Adrenal gland (tissue), 12 donors: ENCODE results near the gene ATP13A2. TPM values are rescaled to one million over a fixed set of nuclear protein-coding genes. Genes with fewer than 3 reads are reported as not detected.
"Not testable (repeated sequence)": the region's sequence is repeated elsewhere in the genome, so short reads cannot be mapped to it uniquely, and the experiment has no call there.

Experiments used
- DNase-seq, 7 donors: peaks; one replicate each; pipeline ENCODE4 v3.0.0-alpha.2; 2019 to 2020
- H3K27ac ChIP-seq, 5 donors: fragments of 200-600 bp; sonication (generic) in 4 of 5; 1 replicate in 3 of 5; 2 replicates in 2 of 5; pipeline versions ENCODE4 v1.5.1 to v1.8.0; 2016 to 2020; ENCODE audit warnings: mild to moderate bottlenecking in 1 of 5
- H3K27me3 ChIP-seq: fragments of 200-600 bp; 2 replicates; pipeline ENCODE4 v1.8.0; 2021
- H3K36me3 ChIP-seq, 2 donors: fragments of 200-600 bp; replicated peaks in 1 of 2; 1 replicate in 1 of 2; 2 replicates in 1 of 2; pipeline versions ENCODE4 v1.5.1 to v1.8.0; 2018 to 2022
- H3K4me1 ChIP-seq, 2 donors: fragments of 200-600 bp; replicated peaks in 1 of 2; 1 replicate in 1 of 2; 2 replicates in 1 of 2; pipeline versions ENCODE4 v1.5.1 to v1.8.0; 2018 to 2021
- H3K4me3 ChIP-seq, 4 donors: fragments of 200-600 bp; sonication (generic) in 3 of 4; one replicate each; pipeline ENCODE4 v1.5.1; 2016 to 2018
- H3K9me3 ChIP-seq, 3 donors: fragments of 200-600 bp; sonication (generic) in 1 of 3; replicated peaks in 1 of 3; 1 replicate in 2 of 3; 2 replicates in 1 of 3; pipeline versions ENCODE4 v1.5.1 to v1.8.0; 2016 to 2021
- CTCF ChIP-seq, 6 experiments: fragments of 450-650 bp in 4 of 6; fragments of 200-600 bp in 2 of 6; sonication (generic) in 1 of 6; IDR thresholded peaks; 1 replicate in 5 of 6; 2 replicates in 1 of 6; pipeline versions ENCODE4 v1.5.1 to v1.8.0; 2016 to 2021; ENCODE audit warnings: antibody characterized with exemption in 6 of 6, mild to moderate bottlenecking in 2 of 6, moderate library complexity in 1 of 6
- POLR2A ChIP-seq, 2 donors: fragments of 450-650 bp; IDR thresholded peaks; one replicate each; pipeline ENCODE4 v1.6.1; 2017; ENCODE audit warnings: antibody characterized with exemption in 2 of 2, mild to moderate bottlenecking in 2 of 2, moderate library complexity in 1 of 2
- WGBS, 4 donors: extraction: QIAGEN DNeasy Blood & Tissue Kit in 2 of 4; methylation state at CpG; one replicate each; pipeline versions ENCODE4 v1.1.5 to v1.1.7; 2013 to 2017; 5-methylcytosine and 5-hydroxymethylcytosine counted together
- intact Hi-C, 2 donors: fragments of 100-400 bp; cut with DNase I; formaldehyde crosslinking; loops; one replicate each; pipeline versions ENCODE4 v1.14.1 to v1.15.0; 2022 to 2023
- polyA plus RNA-seq, 3 donors: library from polyadenylated mRNA; stranded (reverse); fragments of 200-250 nt in 2 of 3; fragments of 350-450 nt in 1 of 3; fragmentation: Illumina TruSeq in 1 of 3; extraction: RNeasy Lipid Tissue Mini Kit (QIAGEN cat#74804) in 1 of 3; gene quantifications; one replicate each; pipeline ENCODE4 v1.2.3, GENCODE V29; 2013 to 2014
- total RNA-seq, 9 donors: library from RNA; depleted of rRNA in 4 of 9; stranded (reverse); fragments of >200 nt in 4 of 9; fragments of 120-200 nt in 1 of 9; fragmentation: NEBNext Ultra II Directional in 1 of 9; extraction: Animal tissue kit (Norgen Biotek cat#: 25700) in 1 of 9; gene quantifications; one replicate each; pipeline versions ENCODE4 v1.1.0 to v1.2.4, GENCODE V29; 2013 to 2023
- donor health status: healthy with polysubstance abuse.
- donor health status: Bipolar disorder and iron deficiency.
- donor health status: DM: yes; HTN: yes; CAD: no.
- donor health status: DM: no; HTN: no; CAD: no.
- donor health status: DM: no; HTN: no; CAD: no.
- donor health status: DM: yes; HTN: yes; CAD: no.

The ATP13A2 gene
- total and polyA plus RNA-seq, 12 donors: 6.0 to 82.4 (median 40.0) TPM

GRCh38 chr1:16955186-16955585 lies 56.5 kb downstream of the ATP13A2 start:
- intact Hi-C loops: loop anchor here (5.0 kb wide), 2 partner anchors 87 to 97 kb away; partner anchors contain the start of gene SDHB (in 1 of the 2)
- no peak overlapping the region for H3K27ac ChIP-seq
- H3K4me3 ChIP-seq: no peak overlapping the region
- H3K27me3 ChIP-seq: no peaks in the 10 kb centered on the region
- H3K36me3 ChIP-seq: peaks cover 0 to 20% of the 10 kb centered on the region in 2 donors
- 92 to 97% (median 95%) methylated on average over 16 to 25 of the region's 25 CpGs for WGBS, 4 donors
- H3K4me1 ChIP-seq: peaks cover 0 to 1% of the 10 kb centered on the region in 2 donors
- no peaks in the 10 kb centered on the region for H3K9me3 ChIP-seq
- no peak for TF ChIP-seq POLR2A (IDR thresholded peaks at IDR 0.05)
- no peak for TF ChIP-seq CTCF (IDR thresholded peaks at IDR 0.05)
- DNase-seq: no peak

GRCh38 chr1:16954579-16954978 lies 57.1 kb downstream of the ATP13A2 start:
- no peak for TF ChIP-seq CTCF (IDR thresholded peaks at IDR 0.05)
- TF ChIP-seq POLR2A (IDR thresholded peaks at IDR 0.05): no peak
- no peaks in the 10 kb centered on the region for H3K9me3 ChIP-seq
- intact Hi-C loops: no loop called here
- no peaks in the 10 kb centered on the region for H3K27me3 ChIP-seq
- no peak overlapping the region for H3K4me3 ChIP-seq
- peaks cover 0 to 20% of the 10 kb centered on the region in 2 donors for H3K36me3 ChIP-seq
- DNase-seq: no peak
- no peaks in the 10 kb centered on the region for H3K4me1 ChIP-seq
- H3K27ac ChIP-seq: no peak overlapping the region
- 95 to 96% (median 95%) methylated on average over 4 to 18 of the region's 18 CpGs for WGBS, 4 donors

- DNase-seq, intact Hi-C loops, H3K27ac ChIP-seq, H3K9me3 ChIP-seq, H3K4me1 ChIP-seq, H3K4me3 ChIP-seq, H3K27me3 ChIP-seq: not testable (repeated sequence)
- 74 to 98% (median 86%) methylated on average over 4 of the region's 4 CpGs for WGBS, 4 donors
- peaks cover 0 to 20% of the 10 kb centered on the region in 2 donors for H3K36me3 ChIP-seq
These were observed 59.4 kb downstream of the ATP13A2 start for GRCh38 chr1:16952376-16952775.

- peak overlapping the region in 2 of 5 donors; percentile 3 to 56 for H3K27ac ChIP-seq
- H3K9me3 ChIP-seq, H3K4me3 ChIP-seq, H3K27me3 ChIP-seq, intact Hi-C loops, H3K36me3 ChIP-seq, H3K4me1 ChIP-seq: not testable (repeated sequence)
- WGBS, 4 donors: 14 to 43% (median 35%) methylated on average over 7 of the region's 7 CpGs
- DNase-seq: peak; percentile 74 to 88 (median 83)
These were observed 62.7 kb downstream of the ATP13A2 start for GRCh38 chr1:16949026-16949425.

- DNase-seq, H3K36me3 ChIP-seq, H3K4me1 ChIP-seq, H3K4me3 ChIP-seq, intact Hi-C loops, H3K9me3 ChIP-seq, H3K27me3 ChIP-seq: not testable (repeated sequence)
- WGBS, 4 donors: 89 to 94% (median 94%) methylated on average over 19 to 26 of the region's 26 CpGs
- H3K27ac ChIP-seq: peak overlapping the region in 1 of 5 donors; percentile 56
These were observed 63.3 kb downstream of the ATP13A2 start for GRCh38 chr1:16948282-16948891.

- Histone ChIP-seq H3K9me3 (no peaks in the 10 kb centered on the region), H3K36me3 (peaks cover 0 to 6% of the 10 kb centered on the region in 2 donors), H3K4me1 (no peaks in the 10 kb centered on the region), H3K27me3 (no peaks in the 10 kb centered on the region), H3K4me3 (no peak overlapping the region), H3K27ac (no peak overlapping the region)
- 90 to 93% (median 92%) methylated on average over 18 to 19 of the region's 19 CpGs for WGBS, 4 donors
- no peak for TF ChIP-seq CTCF (IDR thresholded peaks at IDR 0.05)
- no peak for TF ChIP-seq POLR2A (IDR thresholded peaks at IDR 0.05)
- intact Hi-C loops: loop anchor here in 1 of 2 donors (2.0 kb wide), 1 partner anchor 324 kb away; no protein-coding TSS in a partner anchor
- DNase-seq: no peak
These were observed 65.1 kb downstream of the ATP13A2 start for GRCh38 chr1:16946646-16947045.

GRCh38 chr1:16946185-16946584 lies 65.5 kb downstream of the ATP13A2 start:
- not testable (repeated sequence) for H3K4me1 ChIP-seq, DNase-seq, H3K4me3 ChIP-seq, H3K27ac ChIP-seq, H3K27me3 ChIP-seq, H3K36me3 ChIP-seq, H3K9me3 ChIP-seq
- WGBS, 4 donors: 88 to 94% (median 90%) methylated on average over 9 to 13 of the region's 13 CpGs
- intact Hi-C loops: loop anchor here in 1 of 2 donors (2.0 kb wide), 1 partner anchor 323 kb away; no protein-coding TSS in a partner anchor

GRCh38 chr1:16945512-16945911 lies 66.2 kb downstream of the ATP13A2 start:
- 90 to 100% (median 96%) methylated on average over 1 to 9 of the region's 9 CpGs for WGBS, 4 donors
- H3K27me3 ChIP-seq, H3K36me3 ChIP-seq, H3K9me3 ChIP-seq, H3K4me1 ChIP-seq, H3K27ac ChIP-seq, DNase-seq, intact Hi-C loops, H3K4me3 ChIP-seq: not testable (repeated sequence)
